HG03439 (cell line): Measurements from ENCODE around the gene RASAL3.
"Not testable (repeated sequence)": the region's sequence is repeated elsewhere in the genome, so short reads cannot be mapped to it uniquely, and the experiment has no call there.

Source experiments
- ATAC-seq: cut with Tn5 transposase; IDR thresholded peaks from one replicate; pipeline ENCODE4 v1.9.1; 2021; ENCODE audit warnings: mild to moderate bottlenecking, moderate library complexity; ENCODE audit not compliant: unreplicated experiment

The RASAL3 gene

GRCh38 chr19:15421721-15422260 lies 42.6 kb downstream of the RASAL3 start:
- no peak for ATAC-seq

- ATAC-seq, result no peak
Observed at GRCh38 chr19:15421136-15421695, 43.1 kb downstream of the RASAL3 start.

GRCh38 chr19:15419413-15420025 lies 44.8 kb downstream of the RASAL3 start:
- ATAC-seq, result no peak

- peak; percentile 93 for ATAC-seq
Observed at GRCh38 chr19:15418579-15419412, 45.5 kb downstream of the RASAL3 start, which contains the start of gene AKAP8L. Gene AKAP8L (minus strand): TSS chr19:15418988. CDS start chr19:15418923, 65 bp downstream.

GRCh38 chr19:15418231-15418578 lies 46.1 kb downstream of the RASAL3 start:
- ATAC-seq, result no peak

GRCh38 chr19:15417699-15418098 lies 46.6 kb downstream of the RASAL3 start:
- ATAC-seq, result no peak

- no peak for ATAC-seq
Observed at GRCh38 chr19:15412832-15413231, 51.5 kb downstream of the RASAL3 start.

GRCh38 chr19:15411351-15411750 lies 53.0 kb downstream of the RASAL3 start:
- ATAC-seq, result not testable (repeated sequence)

GRCh38 chr19:15404780-15405211 lies 59.5 kb downstream of the RASAL3 start:
- no peak for ATAC-seq

GRCh38 chr19:15404097-15404779 lies 60.1 kb downstream of the RASAL3 start:
- ATAC-seq, result no peak

- no peak for ATAC-seq
Observed at GRCh38 chr19:15403151-15403531, 61.2 kb downstream of the RASAL3 start.

GRCh38 chr19:15402411-15403150 lies 61.8 kb downstream of the RASAL3 start:
- no peak for ATAC-seq
